Right lobe of liver (tissue), 6 donors: ENCODE results near the gene PTGS1. TPM values are rescaled to one million over a fixed set of nuclear protein-coding genes. Genes with fewer than 3 reads are reported as not detected.

Experiments used
- ATAC-seq, 4 donors: fragments of 200-7000 bp; cut with Tn5 transposase; one replicate each; pipeline ENCODE4 v1.9.1; 2020; ENCODE audit warnings: mild to moderate bottlenecking in 4 of 4, moderate library complexity in 4 of 4
- DNase-seq, 3 donors: peaks; one replicate each; pipeline ENCODE4 v3.0.0-alpha.2; 2020
- H3K27ac ChIP-seq, 3 donors: fragments of 200-600 bp; one replicate each; pipeline ENCODE4 v1.8.0; 2022
- H3K27me3 ChIP-seq, 2 donors: fragments of 200-600 bp; one replicate each; pipeline ENCODE4 v1.8.0; 2022
- H3K36me3 ChIP-seq, 4 donors: fragments of 200-600 bp; sonication (generic) in 1 of 4; one replicate each; pipeline versions ENCODE4 v1.5.1 to v1.8.0; 2017 to 2022; ENCODE audit warnings: control low read depth in 1 of 4
- H3K4me1 ChIP-seq, 4 donors: fragments of 200-600 bp; sonication (generic) in 1 of 4; one replicate each; pipeline versions ENCODE4 v1.5.1 to v1.8.0; 2017 to 2022; ENCODE audit warnings: control low read depth in 1 of 4
- H3K4me3 ChIP-seq, 3 donors: fragments of 200-600 bp; one replicate each; pipeline ENCODE4 v1.8.0; 2022
- H3K9me3 ChIP-seq, 4 donors: fragments of 200-600 bp; sonication (generic) in 1 of 4; one replicate each; pipeline versions ENCODE4 v1.5.1 to v1.8.0; 2017 to 2022; ENCODE audit warnings: control low read depth in 1 of 4
- CTCF ChIP-seq, 4 donors: fragments of 200-600 bp in 3 of 4; fragments of 450-650 bp in 1 of 4; IDR thresholded peaks; one replicate each; pipeline versions ENCODE4 v1.5.1 to v1.8.0; 2016 to 2022; ENCODE audit warnings: antibody characterized with exemption in 4 of 4, mild to moderate bottlenecking in 2 of 4
- POLR2A ChIP-seq: fragments of 450-650 bp; IDR thresholded peaks from one replicate; pipeline ENCODE4 v1.6.1; 2017; ENCODE audit warnings: antibody characterized with exemption, mild to moderate bottlenecking
- WGBS: methylation state at CpG from one replicate; pipeline ENCODE4 v1.1.6; 2018; ENCODE audit warnings: low coverage, low lambda C conversion rate; ENCODE audit not compliant: insufficient coverage; ENCODE audit errors: missing lambda C conversion rate; 5-methylcytosine and 5-hydroxymethylcytosine counted together
- intact Hi-C, 2 donors: fragments of 100-400 bp; cut with DNase I; formaldehyde crosslinking; loops; one replicate each; pipeline versions ENCODE4 v1.11.2 to v1.14.1; 2022
- total RNA-seq, 6 experiments: library from RNA; depleted of rRNA in 2 of 6; stranded (reverse); fragments of >200 nt in 2 of 6; fragmentation: NEBNext Ultra II Directional in 3 of 6; extraction: Animal tissue kit (Norgen Biotek cat#: 25700) in 3 of 6; gene quantifications; one replicate each; pipeline versions ENCODE4 v1.1.0 to v1.2.4, GENCODE V29; 2016 to 2023
- donor health status: DM: no; HTN: yes; CAD: no.
- donor health status: DM: no; HTN: no; CAD: no.
- donor health status: DM: no; HTN: no; CAD: no.
- donor health status: DM: no; HTN: yes; CAD: no.
- donor health status: DM: no; HTN: yes; CAD: no.

PTGS1 gene
- total RNA-seq, 6 experiments from 2014 or later = 1.7 to 3.6 (median 2.4) TPM

- peak in 1 of 4 donors; percentile 22 for ATAC-seq
- Histone ChIP-seq H3K36me3 (no peaks in the 10 kb centered on the region), H3K4me3 (no peak overlapping the region), H3K9me3 (no peaks in the 10 kb centered on the region), H3K27me3 (no peaks in the 10 kb centered on the region), H3K4me1 (peaks cover 0 to 7% (median 4%) of the 10 kb centered on the region in 4 donors), H3K27ac (no peak overlapping the region)
- intact Hi-C loops = loop anchor here in 1 of 2 donors (5.0 to 10.0 kb wide), 2 partner anchors 84 to 221 kb away; partner anchors contain the start of genes MRRF and RBM18
- DNase-seq = no peak
- WGBS = 50% methylated on average over 3 of the region's 12 CpGs
- no peak for TF ChIP-seq CTCF (IDR thresholded peaks at IDR 0.05)
- no peak for TF ChIP-seq POLR2A
These were observed 22.5 kb upstream of the PTGS1 start for GRCh38 chr9:122348288-122348777.

DNA sequence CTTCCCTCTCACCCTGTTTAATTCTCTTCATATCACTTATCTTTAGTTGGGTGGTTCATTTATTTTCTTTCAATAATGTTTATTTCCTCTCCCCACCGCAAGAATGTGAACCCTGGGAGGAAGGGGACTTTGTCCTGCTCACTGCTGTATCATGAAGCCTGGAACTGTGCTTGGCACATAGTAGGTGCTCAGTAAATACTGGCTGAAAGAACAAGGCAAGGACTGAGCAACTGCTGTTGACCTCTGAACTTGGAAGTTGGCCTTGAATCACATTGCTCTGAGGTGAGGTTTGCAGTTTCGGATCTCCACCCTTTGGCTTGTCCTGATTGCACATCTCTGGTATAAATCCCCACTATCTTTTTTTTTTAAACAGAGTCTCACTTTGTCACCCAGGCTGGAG lies 22.0 kb upstream of the PTGS1 start:
- H3K27me3 ChIP-seq = no peaks in the 10 kb centered on the region
- TF ChIP-seq CTCF (IDR thresholded peaks at IDR 0.05) (no peak), POLR2A (no peak)
- H3K4me3 ChIP-seq = no peak overlapping the region
- WGBS = 55% methylated on average over 2 of the region's 2 CpGs
- H3K4me1 ChIP-seq = peaks cover 0 to 7% (median 4%) of the 10 kb centered on the region in 4 donors
- DNase-seq = no peak
- no peak overlapping the region for H3K27ac ChIP-seq
- H3K36me3 ChIP-seq = no peaks in the 10 kb centered on the region
- no peaks in the 10 kb centered on the region for H3K9me3 ChIP-seq
- intact Hi-C loops = loop anchor here in 1 of 2 donors (5.0 to 10.0 kb wide), 2 partner anchors 84 to 221 kb away; partner anchors contain the start of genes MRRF and RBM18
- ATAC-seq = no peak

DNA sequence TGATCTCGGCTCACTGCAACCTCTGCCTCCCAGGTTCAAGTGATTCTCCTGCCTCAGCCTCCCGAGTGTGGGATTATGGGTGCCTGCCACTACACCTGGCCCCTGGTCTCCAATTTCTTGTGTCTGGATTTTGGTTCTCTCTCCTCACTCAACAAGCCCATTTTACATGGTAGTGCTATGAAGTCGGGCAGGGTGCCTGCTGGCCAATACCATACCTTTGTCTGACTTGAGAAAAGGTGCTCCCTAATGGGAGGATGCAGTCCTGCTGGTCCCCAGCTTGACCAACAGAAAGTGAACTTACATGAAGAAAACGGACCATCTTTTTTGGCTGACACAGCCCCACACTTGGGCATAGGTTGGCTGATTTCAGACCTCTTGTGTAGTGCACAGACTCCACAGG lies 21.6 kb upstream of the PTGS1 start:
- WGBS = 53% methylated on average over 2 of the region's 4 CpGs
- intact Hi-C loops = loop anchor here in 1 of 2 donors (5.0 to 10.0 kb wide), 2 partner anchors 84 to 222 kb away; partner anchors contain the start of genes MRRF and RBM18

DNA sequence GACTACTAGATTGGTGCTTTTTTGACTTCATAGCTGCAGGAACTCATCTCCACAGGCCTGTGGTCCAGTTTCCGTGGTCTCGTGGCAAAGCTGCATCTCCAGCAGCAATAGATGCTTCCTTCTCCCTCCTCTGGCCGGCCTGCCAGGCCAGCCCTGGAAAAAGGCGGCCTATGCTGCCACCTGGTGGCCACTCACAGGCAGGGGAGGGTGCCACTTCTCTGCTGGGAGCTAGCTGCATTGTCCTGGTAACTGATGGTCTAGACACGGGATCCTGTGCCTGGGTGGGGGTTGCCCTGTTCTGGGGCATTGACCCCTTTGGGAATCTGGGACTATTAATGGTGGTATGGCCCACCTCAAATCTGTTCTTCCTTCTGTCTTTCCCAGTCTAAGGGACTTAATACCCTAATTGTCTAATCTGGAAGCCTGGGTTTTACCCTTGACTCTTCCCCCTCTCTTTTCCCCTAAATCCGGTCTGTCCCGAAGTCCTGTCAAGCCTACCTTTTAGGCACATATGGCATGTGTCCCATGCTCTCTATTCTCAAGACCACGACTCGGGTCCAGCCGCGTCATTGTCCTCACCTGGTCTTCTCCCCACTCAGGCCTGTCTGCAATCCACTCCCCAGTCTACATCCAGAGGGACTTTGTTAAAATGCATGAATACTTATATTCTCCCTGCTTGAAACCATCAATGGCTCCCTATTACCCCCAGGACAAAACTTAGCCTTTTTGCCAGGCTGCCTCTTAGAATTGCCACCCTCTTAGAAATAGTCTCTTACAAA lies 20.1 kb upstream of the PTGS1 start:
- intact Hi-C loops = loop anchor here (5.0 to 10.0 kb wide), 2 partner anchors 94 to 223 kb away; no protein-coding TSS in a partner anchor
- DNase-seq (peak; percentile 82 to 83 (median 82)), ATAC-seq (peak; percentile 87 to 90 (median 88))
- Histone ChIP-seq H3K27me3 (no peaks in the 10 kb centered on the region), H3K4me3 (no peak overlapping the region), H3K27ac (no peak overlapping the region), H3K36me3 (no peaks in the 10 kb centered on the region), H3K4me1 (peaks cover 0 to 7% (median 4%) of the 10 kb centered on the region in 4 donors), H3K9me3 (no peaks in the 10 kb centered on the region)
- WGBS = 34% methylated on average over 10 of the region's 11 CpGs
- no peak for TF ChIP-seq POLR2A
- peak; percentile 95 to 99 (median 98) for TF ChIP-seq CTCF (IDR thresholded peaks at IDR 0.05)

More for the DNA sequence above, 21.6 kb upstream of the PTGS1 start:
- Histone ChIP-seq H3K27me3 (no peaks in the 10 kb centered on the region), H3K27ac (no peak overlapping the region), H3K9me3 (no peaks in the 10 kb centered on the region), H3K4me1 (peaks cover 0 to 7% (median 4%) of the 10 kb centered on the region in 4 donors), H3K36me3 (no peaks in the 10 kb centered on the region), H3K4me3 (no peak overlapping the region)
- no peak for ATAC-seq
- DNase-seq = no peak
- no peak for TF ChIP-seq POLR2A
